HEK293T (cell line): ENCODE results near the gene NUDT2.

Experiments used
- FOXK2 ChIP-seq: fragments of 450-650 bp; IDR thresholded peaks from 2 replicates; pipeline ENCODE4 v1.6.1; 2016; ENCODE audit warnings: mild to moderate bottlenecking
- FOXM1 ChIP-seq: fragments of 450-650 bp; IDR thresholded peaks from 2 replicates; pipeline ENCODE4 v1.6.1; 2017; ENCODE audit warnings: mild to moderate bottlenecking, borderline replicate concordance
- HDGF ChIP-seq: fragments of 450-650 bp; IDR thresholded peaks from 2 replicates; pipeline ENCODE4 v1.6.1; 2017; ENCODE audit warnings: antibody characterized with exemption, borderline replicate concordance

DNA sequence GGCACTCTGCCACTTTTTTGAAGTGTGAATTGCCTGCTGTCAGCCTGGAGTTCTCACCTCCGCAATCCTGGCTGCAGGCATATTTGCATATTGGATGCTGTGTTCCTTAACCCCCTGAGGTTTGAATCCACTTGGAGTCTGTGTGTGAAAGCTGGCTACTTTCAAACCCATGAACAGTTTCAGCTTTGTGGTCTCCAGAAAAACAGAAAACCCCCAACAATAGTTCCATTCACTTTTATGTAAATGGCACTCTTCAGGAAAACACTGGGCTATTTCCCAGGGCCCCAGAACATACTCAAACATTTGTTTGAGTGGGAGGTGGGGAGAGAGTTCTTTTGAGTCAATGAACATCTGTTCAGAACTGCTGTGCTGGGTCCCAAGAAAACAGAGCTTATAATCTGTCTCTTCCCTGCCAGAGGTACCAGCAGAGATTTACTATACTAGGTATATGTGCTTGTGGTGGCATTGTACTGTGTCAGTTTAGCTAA, 5.0 kb downstream of the NUDT2 start:
- TF ChIP-seq FOXK2: no peak
- no peak for TF ChIP-seq FOXM1
- TF ChIP-seq HDGF: no peak
